GM19468 (cell line): Measurements from ENCODE around the gene FAM161B.
"Not testable (repeated sequence)": the region's sequence is repeated elsewhere in the genome, so short reads cannot be mapped to it uniquely, and the experiment has no call there.

ENCODE experiments used
- ATAC-seq: cut with Tn5 transposase; IDR thresholded peaks from one replicate; pipeline ENCODE4 v1.9.1; 2021; ENCODE audit warnings: mild to moderate bottlenecking, moderate library complexity, moderate number of reproducible peaks; ENCODE audit not compliant: unreplicated experiment; ENCODE audit errors: extremely low read depth

Gene FAM161B, protein sequence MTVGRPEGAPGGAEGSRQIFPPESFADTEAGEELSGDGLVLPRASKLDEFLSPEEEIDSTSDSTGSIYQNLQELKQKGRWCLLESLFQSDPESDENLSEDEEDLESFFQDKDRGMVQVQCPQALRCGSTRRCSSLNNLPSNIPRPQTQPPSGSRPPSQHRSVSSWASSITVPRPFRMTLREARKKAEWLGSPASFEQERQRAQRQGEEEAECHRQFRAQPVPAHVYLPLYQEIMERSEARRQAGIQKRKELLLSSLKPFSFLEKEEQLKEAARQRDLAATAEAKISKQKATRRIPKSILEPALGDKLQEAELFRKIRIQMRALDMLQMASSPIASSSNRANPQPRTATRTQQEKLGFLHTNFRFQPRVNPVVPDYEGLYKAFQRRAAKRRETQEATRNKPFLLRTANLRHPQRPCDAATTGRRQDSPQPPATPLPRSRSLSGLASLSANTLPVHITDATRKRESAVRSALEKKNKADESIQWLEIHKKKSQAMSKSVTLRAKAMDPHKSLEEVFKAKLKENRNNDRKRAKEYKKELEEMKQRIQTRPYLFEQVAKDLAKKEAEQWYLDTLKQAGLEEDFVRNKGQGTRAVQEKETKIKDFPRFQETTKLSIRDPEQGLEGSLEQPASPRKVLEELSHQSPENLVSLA

DNA sequence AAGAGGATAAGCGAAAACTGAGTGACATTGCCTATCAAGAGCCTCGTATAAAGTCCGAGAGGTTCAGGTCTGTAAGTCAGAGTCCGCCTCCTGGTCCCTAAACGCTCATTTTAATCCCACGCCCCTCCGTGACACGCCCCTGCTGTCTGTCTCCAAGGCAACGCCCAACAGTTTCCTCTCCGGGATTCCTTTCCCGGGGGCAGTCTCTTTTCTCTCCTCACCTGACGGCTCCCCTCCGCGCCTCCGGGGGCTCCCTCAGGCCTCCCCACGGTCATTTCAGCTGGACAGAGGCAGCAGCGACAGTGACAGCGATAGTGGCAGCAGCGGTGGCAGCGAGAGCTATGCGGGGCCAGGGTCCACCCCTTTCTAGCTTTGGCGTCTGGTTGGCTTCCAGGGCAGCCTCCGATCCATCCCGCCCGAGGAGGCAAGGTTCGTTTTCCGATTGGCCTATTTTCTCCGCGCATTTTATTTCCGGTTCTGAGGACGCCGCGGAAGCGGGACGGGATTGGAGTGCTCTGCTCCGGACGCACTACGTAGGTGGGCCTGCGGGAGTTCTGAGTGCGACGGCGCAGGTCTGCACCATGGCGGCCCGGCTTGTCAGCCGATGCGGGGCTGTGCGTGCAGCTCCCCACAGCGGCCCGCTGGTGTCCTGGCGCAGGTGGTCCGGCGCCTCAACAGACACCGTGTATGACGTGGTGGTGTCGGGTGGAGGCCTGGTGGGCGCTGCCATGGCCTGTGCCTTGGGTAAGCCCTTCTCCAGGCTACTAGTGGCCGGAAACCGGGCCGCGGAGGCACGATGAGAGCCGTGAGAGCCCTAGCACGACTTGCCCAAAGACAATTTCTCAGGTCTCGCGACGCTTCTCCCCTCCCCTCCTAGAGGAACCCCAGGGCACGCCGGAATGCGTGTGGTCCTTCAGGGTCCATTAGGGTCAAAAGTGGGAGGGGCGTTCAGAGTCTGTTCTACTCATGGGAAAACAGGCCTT lies at the start of gene FAM161B, which contains the start of gene COQ6:
FAM161B (minus strand) TSS at position 343 of the 983 bp plus-strand sequence; CDS start at position 275, 68 bp downstream.
COQ6 (plus strand) TSS at position 551 of the 983 bp plus-strand sequence; CDS start at position 582, 31 bp downstream.
- ATAC-seq = peak; percentile 94

DNA sequence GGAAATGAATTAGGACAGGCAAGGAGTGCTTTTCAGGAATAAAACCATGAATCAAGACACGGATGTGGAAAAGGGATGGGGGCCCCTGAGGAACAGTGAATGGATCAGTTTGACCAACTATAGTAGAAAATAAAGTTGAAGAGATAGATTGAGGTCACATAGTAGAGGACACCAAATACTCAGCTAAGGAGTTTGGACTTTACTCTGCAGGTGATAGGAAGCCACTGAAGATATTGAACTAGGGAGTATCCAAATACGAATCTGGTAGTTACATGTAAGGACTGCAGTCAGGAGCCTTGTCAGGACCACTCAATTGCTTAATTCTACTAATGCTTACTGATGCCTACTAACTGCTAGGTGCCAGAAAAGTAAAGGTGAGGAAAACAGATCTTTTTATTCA lies 48.8 kb upstream of the FAM161B start:
- ATAC-seq = no peak

DNA sequence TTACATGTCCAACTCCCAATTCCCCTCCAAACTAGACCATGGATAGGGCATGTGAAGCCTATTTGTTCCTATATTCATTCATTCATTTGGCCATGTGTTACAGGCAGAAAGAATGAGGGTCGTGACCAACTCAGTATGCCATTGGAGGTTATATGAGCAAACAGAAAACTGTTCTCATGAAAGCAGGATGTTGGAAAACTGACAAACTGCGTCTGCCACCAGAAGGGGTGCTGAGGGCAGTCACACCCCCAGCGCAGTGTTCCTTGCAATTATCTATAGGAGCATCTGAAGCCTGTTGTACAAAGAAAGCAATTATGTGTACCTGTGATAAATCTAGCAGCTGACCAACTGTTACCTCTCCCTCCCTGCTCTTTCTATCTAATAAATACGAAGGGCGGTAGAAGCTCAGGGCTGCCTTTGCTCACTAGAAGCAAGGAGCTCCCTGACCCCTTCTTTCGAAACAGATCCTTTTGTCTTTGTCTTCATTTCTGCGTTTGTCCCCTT lies 48.1 kb upstream of the FAM161B start:
- no peak for ATAC-seq

DNA sequence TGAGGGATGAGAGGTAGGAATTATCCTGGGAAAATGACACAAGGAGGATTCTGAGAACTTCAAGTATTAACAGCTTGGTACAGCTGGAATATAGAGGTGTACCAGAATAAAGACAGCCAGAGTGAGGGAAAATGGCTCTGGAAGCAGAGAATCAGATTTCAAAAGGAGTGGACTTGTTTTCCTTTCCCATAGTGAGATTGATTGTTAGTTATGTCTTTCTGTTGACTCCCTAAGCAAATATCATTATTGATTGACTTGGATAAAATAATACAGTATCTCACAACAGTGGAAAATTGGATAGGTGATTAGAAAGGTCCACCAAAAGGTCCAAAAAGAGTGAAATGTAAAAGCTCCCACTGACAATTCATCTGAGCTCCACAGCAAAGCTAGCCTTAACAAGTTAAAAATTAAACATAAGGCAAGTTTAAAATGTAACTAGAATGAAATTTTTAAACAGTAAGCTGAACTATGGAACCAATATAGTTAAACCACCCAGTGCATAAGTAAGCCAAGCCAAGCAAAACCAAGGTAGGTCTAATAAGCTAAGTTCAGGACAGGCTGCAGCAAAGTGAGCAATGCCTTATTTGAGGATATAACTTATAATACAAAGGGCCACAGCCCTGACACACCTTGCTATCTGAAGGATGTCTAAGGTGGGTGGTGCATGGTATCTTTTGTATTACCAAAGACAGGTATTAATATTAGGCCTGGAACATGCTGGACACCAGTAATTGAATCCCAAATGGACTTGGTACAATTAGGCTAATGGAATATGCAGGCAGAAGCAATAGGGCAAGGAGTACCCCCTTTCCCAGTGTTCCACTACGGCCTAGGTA lies 47.4 kb upstream of the FAM161B start:
- ATAC-seq = no peak

DNA sequence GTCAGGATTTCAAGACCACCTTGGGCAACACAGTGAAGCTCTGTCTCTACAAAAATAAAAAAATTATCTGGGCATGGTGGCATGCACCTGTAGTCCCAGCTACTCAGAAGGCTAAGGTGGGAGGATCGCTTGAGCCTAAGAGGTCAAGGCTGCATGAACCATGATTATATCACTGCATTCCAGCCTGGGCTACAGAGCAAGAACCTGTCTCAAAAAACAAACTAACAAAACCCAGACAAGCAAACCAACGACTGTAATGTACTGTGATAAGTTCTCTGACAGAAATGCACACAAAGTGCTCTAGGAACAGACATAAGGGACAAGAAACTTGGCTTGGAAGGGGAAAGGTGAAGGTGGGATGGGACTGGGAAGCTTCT lies 46.8 kb upstream of the FAM161B start:
- ATAC-seq = no peak

DNA sequence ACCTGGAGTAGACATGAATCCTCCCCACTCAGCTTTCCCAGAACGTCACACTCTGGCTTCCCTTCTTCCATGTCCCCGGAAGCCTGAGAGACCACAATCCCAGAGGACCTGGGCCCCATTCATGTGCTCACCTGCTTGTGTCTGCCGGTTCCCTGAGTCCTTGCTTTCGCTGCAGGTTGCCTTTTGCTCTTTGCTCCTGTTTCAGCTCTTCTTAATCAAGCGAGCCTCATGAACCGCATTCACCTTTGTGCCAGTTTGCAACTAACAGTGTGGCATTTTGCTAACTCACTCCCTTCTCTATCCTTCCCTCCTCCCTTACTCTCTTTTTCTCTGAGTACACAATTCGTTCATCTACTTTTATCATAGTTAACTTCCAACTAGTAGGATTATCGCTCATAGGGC lies 46.1 kb upstream of the FAM161B start:
- ATAC-seq = no peak

DNA sequence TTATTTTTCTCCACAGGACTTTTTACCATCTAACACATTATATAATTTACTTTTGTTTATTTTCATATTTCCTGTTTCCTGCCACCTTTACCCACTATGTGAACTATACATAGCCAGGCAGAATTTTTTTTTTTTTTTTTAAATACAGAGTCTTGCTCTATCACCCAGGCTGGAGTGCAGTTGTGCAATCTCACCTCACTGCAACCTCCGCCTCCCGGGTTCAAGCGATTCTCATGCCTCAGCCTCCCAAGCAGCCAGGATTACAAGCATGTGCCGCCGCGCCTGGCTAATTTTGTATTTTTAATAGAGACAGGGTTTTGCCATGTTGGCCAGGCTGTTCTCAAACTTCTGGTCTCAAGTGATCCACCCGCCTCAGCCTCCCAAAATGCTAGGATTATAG lies 45.0 kb upstream of the FAM161B start:
- ATAC-seq = not testable (repeated sequence)

DNA sequence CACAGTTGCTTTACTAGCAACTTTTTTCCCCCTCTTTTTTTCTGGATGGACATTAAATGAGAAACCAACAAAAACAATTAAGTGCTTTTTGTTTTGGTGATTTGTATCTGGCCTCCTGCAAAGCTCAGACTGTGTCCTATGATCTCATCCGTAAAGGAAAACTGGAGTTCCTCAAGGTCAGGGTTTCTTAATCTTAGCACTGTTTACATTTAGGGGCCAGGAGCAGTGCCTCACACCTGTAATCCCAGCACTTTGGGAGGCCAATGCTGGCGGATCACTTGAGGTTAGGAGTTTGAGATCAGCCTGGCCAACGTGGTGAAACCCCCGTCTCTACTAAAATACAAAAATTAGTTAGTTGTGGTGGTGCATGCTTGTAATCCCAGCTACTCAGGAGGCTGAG lies 41.2 kb upstream of the FAM161B start:
- ATAC-seq = no peak

DNA sequence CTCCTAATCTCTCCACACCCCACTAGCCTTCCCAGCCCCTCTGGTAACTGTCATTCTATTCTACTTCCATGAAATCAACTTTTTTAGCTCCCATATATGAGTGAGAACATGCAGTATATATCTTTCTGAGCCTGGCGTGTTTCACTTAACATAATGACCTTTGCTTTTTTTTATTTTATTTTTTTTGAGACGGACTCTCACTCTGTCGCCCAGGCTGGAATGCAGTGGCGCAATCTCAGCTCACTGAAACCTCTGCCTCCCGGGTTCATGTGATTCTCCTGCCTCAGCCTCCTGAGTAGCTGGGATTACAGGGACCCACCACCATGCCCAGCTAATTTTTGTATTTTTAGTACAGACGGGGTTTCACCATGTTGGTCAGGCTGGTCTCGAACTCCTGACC lies 38.8 kb upstream of the FAM161B start:
- ATAC-seq = not testable (repeated sequence)

DNA sequence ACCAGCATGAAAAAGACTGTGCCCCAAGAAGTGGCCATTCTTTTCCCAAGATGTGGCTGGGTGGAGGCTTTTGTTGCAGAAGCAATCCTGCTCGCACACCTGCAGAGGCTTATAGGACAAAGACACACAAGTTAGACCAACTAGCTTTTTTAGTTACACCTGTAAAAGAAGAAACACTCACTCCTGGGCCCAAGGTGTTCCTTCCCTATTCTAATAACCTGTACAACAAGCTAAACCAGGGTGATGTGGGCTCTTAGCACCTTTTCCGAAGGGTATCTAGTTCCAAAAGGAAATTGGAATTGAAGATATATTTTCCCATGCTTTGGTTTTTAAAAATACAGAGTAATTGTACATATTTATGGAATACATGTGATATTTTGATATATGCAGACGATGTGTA lies 38.2 kb upstream of the FAM161B start:
- no peak for ATAC-seq

DNA sequence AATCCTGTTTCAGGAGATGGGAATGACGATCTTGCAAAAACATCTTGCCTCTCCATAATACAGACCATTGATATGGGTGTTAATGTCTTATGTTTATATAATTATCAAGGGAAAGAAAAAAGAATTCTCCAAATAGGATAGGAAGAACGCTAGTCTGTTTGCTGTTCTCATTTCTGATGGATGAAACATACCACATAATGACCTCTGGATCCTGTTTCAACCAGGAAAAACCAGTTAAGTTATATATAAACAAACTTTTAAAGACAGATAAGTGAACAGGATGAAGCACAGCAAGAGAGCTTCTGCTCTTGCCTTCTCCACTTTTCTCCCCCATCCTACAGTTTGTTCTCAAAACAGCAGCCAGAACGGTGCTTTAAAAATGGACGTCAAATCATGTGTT lies 28.0 kb upstream of the FAM161B start:
- no peak for ATAC-seq

DNA sequence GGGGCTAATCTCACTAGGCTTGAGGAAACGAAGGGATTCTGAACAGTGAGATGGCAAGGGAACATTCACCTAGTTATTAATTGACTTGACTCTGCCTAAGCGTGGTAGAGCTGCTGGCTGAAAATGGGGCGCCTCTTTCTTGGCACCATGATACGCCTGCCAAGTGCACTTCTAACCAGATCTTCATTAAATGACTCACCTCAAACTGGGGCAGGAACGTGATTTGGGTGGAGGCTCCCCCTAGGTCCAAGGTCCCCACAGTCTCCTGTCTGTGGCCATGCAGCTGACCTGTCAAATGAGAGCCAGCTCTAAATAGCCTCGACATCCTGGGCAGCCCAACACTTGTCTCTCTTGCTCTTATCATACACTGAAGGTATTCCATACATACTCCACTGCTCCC lies 26.2 kb upstream of the FAM161B start:
- ATAC-seq = no peak

DNA sequence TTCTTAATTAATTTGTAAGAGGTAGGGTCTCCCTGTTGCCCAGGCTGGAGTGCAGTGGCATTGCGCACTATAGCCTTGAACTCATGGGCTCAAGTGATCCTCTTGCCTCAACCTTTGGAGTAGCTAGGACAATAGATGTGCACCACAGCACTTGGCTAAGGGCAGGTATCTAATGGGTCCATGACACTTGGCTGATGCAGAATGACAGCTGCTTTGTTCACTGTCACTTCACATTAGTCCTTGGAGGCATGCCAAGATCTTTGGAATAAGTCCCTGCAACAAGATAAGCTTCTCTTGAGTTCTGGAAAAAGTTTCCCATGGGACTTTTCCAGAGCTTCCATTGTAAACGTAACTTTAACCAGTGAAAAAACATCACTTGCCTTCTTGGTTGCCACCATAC lies 23.6 kb upstream of the FAM161B start:
- no peak for ATAC-seq

DNA sequence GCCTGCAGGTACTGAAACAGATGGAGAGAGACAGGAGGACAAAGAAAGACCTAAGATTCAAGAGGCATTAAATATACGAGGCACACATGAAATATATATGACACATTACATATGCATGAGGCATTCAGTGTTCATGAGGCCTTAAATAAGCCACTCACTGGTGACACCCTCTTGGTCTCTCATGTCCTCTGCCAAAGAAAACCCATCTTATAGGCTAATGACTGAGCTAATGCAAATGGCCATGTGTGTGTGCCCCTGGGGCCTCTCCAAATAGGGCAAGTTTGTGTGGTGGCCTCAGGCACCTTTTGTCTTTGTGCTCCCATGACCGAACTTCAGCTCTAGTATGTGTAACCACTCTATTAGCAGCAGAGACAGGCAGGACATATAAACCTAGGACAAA lies 19.0 kb upstream of the FAM161B start:
- ATAC-seq = no peak

DNA sequence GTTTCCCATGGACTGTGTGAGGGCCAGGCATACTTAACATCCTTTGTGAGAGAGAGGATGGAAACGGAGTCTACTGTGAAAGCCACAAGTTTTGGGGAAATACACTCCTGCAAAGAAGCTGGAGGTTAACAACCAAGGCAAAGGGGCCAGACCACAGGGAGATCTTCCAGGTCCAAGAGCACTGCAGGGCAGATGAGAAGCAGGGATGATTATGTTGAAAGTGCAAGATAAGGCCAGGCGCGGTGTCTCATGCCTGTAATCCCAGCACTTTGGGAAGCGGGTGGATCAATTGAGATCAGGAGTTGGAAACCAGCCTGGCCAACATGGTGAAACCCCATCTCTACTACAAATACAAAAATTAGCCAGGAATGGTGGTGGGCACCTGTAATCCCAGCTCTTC lies 15.3 kb upstream of the FAM161B start:
- no peak for ATAC-seq

DNA sequence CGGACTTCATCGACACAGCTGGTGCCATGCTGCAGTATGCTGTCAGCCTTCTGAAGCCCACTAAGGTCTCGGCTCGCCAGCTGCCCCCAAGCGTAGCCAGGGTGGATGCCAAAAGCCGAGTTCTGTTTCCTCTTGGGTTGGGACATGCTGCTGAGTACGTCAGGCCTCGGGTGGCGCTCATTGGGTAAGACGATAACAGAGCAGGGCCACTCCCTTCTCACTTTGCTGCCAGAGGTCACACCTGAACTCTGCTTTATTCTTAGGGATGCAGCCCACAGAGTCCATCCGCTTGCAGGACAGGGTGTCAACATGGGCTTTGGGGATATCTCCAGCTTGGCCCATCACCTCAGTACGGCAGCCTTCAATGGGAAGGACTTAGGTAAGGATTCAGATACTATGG lies 11.3 kb upstream of the FAM161B start:
- ATAC-seq = no peak

DNA sequence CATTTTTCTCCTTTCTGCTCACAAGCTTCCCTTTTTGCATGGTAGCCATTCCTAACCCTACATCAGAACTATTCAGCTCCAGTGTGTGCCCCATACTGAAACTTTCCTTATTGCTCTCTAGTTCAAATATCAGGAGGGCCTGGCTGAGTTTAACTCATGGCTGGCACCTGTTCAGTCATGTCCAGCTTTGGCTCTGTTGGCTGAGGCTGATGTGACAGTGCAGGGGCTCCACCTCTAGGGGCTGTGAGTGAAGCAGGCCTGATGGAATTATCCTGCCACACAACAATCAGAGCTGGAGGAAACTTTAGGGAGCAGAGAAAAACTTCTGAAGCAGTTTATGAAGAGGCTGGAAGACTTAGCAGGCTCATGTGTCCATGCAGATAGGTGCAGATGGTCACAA lies 8.7 kb upstream of the FAM161B start:
- ATAC-seq = no peak

DNA sequence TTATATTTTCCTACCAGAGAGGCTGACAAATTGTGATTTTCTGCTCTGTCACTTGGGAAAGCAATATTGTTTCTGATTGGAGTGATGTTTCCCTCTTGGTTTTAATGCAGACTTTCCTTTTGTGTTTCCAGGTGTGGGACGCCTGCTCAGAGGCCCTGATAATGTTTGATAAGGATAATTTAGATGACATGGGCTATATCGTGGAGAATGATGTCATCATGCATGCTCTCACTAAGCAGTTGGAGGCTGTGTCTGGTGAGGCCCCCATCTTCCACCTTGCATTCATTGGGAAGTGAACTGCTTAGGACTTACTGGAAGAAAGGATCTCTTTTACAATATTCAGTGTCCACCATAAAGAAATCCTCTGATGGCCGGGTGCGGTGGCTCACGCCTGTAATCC lies 5.8 kb upstream of the FAM161B start:
- ATAC-seq = no peak

DNA sequence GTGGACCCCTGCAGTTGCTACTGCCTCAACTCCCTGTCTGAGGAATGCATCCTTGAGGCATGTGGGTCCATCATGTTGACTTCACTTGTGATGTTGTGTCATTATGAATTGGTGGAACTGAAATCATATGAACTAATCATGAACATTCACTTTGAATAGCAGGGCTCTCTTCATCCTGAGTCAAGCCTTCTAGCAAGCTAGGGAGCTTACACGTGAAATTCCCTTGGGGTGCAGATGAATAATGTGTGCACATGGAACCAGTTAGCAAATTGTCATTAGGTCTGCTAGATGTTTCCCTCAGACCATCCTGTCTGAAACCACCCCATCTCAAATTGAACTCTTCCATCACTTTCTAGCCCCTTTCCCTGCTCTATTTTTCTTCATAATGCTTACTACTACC lies 3.8 kb upstream of the FAM161B start:
- no peak for ATAC-seq
